ENCODE measurements around the gene HERC2. TPM values are rescaled to one million over a fixed set of nuclear protein-coding genes. Genes with fewer than 3 reads are reported as not detected.

HERC2 gene
- total RNA-seq, 1 experiment from 2014 or later = 69.2 TPM

DNA sequence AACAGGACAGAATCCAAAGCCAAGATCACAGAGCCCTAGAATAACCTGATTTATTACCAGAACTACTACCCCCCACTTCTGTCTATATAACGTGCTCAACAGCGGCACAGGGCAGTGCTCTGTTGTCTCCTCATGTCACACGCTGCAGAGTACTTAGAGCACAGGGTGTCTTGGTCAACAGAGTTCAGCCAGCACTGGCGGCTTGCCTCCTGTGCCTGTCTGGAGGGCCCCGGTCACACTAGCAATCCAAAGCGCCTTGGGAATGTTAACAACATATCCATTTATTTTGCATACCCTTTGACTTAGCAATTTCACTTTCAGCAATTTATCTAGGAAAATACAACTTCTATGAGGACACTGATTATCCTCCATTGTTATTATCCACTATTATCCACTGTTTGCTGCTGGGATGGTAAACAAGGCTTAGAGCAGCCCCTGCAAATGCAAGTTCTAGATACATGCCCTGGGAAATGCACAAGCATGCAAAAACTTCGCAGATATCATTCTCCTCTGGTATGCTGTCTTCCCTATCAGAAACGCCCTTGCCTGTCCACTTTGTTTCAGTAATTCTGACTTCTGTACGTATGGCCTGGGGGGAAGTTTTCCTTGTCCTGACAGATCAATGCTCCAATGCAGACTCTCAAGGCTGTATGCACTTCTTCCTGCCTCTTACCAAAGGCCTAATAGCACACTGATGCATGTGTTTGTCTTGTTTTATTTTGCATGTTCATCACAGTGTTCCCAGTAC lies 136.7 kb downstream of the HERC2 start:
- no peak overlapping the region for H3K23ac ChIP-seq (ENCODE audit: insufficient read length, low read depth, low read length)
- H3K18ac ChIP-seq (ENCODE audit: insufficient read length, low read depth, low read length) = no peak overlapping the region
- no peak overlapping the region for H2AFZ ChIP-seq (ENCODE audit: low read length)
- H2BK12ac ChIP-seq (ENCODE audit: insufficient read length, low read depth, low read length) = no peak overlapping the region
- H4K20me1 ChIP-seq (ENCODE audit: control insufficient read depth, insufficient read depth, insufficient read length) = no peaks in the 10 kb centered on the region
- no peak overlapping the region for H4K8ac ChIP-seq (replicated peaks; ENCODE audit: insufficient read length, low read depth, low read length)
- TF ChIP-seq, protein P1, sequence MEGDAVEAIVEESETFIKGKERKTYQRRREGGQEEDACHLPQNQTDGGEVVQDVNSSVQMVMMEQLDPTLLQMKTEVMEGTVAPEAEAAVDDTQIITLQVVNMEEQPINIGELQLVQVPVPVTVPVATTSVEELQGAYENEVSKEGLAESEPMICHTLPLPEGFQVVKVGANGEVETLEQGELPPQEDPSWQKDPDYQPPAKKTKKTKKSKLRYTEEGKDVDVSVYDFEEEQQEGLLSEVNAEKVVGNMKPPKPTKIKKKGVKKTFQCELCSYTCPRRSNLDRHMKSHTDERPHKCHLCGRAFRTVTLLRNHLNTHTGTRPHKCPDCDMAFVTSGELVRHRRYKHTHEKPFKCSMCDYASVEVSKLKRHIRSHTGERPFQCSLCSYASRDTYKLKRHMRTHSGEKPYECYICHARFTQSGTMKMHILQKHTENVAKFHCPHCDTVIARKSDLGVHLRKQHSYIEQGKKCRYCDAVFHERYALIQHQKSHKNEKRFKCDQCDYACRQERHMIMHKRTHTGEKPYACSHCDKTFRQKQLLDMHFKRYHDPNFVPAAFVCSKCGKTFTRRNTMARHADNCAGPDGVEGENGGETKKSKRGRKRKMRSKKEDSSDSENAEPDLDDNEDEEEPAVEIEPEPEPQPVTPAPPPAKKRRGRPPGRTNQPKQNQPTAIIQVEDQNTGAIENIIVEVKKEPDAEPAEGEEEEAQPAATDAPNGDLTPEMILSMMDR (conservative IDR thresholded peaks at IDR 0.05) = no peak
- H2BK5ac ChIP-seq (ENCODE audit: insufficient read length, low read length) = no peak overlapping the region
- H3K27ac ChIP-seq (ENCODE audit: insufficient read length, low read depth, low read length) = no peak overlapping the region
- H3K56ac ChIP-seq (ENCODE audit: insufficient read length, low read depth, low read length) = no peak overlapping the region
- no peaks in the 10 kb centered on the region for H3K9me3 ChIP-seq (ENCODE audit: control insufficient read depth, low read depth, low read length)
- DNase-seq = no peak
- Mint-ChIP-seq H3K36me3 (ENCODE audit: insufficient read depth in 1 of 3, low read depth in 3 of 3) (peaks cover 42 to 57% (median 45%) of the 10 kb centered on the region in 3 experiments; a peak in 6 of 7 replicates), H3K4me1 (peaks cover 4 to 6% of the 10 kb centered on the region in 2 experiments), H3K4me3 (no peak overlapping the region), H3K9me3 (no peaks in the 10 kb centered on the region), H3K27ac (no peak overlapping the region; a peak in 1 of 7 replicates), H3K27me3 (ENCODE audit: low read depth) (no peaks in the 10 kb centered on the region)
- H3K9ac ChIP-seq (ENCODE audit: extremely low read depth, insufficient read length, low read length) = no peak overlapping the region
- no peaks in the 10 kb centered on the region; the same call in 1 of the 2 replicates for H3K4me1 ChIP-seq (ENCODE audit: insufficient read depth, low read length)
- H3K23me2 ChIP-seq (ENCODE audit: insufficient read length, low read depth, low read length, poor library complexity, severe bottlenecking) = no peaks in the 10 kb centered on the region
- H4K91ac ChIP-seq (ENCODE audit: insufficient read length, low read depth, low read length) = no peak overlapping the region
- no peaks in the 10 kb centered on the region for H3K79me2 ChIP-seq (ENCODE audit: insufficient read depth, low read length)
- H3K27me3 ChIP-seq (ENCODE audit: insufficient read depth, low read length) = no peaks in the 10 kb centered on the region
- no peak overlapping the region for H2BK15ac ChIP-seq (ENCODE audit: low read depth, low read length)
- H3K79me1 ChIP-seq (ENCODE audit: insufficient read depth, low read depth, low read length, poor library complexity, severe bottlenecking) = no peaks in the 10 kb centered on the region
- no peak overlapping the region for H3K4me2 ChIP-seq (ENCODE audit: insufficient read depth, insufficient read length, low read length)
- no peak overlapping the region for H4K5ac ChIP-seq (ENCODE audit: insufficient read length, low read depth, low read length)
- H3K14ac ChIP-seq (ENCODE audit: insufficient read depth, low read length) = no peak overlapping the region
- no peak overlapping the region for H3K4ac ChIP-seq (ENCODE audit: low read depth, low read length)
- H3T11ph ChIP-seq (ENCODE audit: low read length) = no peak overlapping the region
- no peak overlapping the region for H2BK120ac ChIP-seq (ENCODE audit: low read depth, low read length, poor library complexity, severe bottlenecking)
- WGBS (ENCODE audit: extremely low coverage, insufficient read length, low lambda C conversion rate) = no CpG with 5 or more reads among the region's 9 CpGs
- H2AK5ac ChIP-seq (ENCODE audit: insufficient read length, low read length) = no peak overlapping the region
- no peak overlapping the region for H2BK20ac ChIP-seq (ENCODE audit: low read depth, low read length, poor library complexity, severe bottlenecking)

Measured in H9 (cell line).